ENCODE results near the gene MED31.

DNA sequence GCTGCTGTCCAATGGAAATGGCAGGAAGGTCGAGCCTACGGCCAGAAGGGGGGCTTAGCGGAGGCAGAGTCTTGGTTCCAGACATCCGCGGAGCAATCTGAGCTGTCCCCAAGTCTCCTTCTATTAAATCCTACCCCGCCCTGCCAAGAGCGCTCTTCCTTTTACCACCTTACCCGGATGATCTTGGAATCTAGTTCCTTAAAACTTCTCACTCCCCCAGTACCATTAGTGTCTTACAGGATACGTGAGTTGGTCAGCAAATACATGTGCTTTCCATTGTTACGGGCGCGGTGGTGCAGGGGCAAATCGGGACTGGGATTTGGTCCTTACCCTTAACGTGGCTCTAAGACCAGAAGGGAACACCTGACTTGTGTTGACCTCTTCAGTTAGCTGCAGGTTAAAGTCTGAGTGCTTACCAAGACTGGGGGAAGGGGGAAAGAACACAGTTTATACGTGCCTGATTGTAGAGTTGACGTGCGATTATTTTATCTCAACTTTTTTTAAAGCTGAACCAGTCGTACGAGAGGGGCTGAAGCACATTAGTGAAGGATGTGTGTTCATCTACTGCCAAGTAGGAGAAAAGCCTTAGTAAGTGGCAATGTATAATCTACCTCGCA is 10.1 kb downstream of the MED31 start:
- TF ChIP-seq POLR2A (IDR thresholded peaks at IDR 0.05; ENCODE audit: low read depth, low read length): peak; percentile 9
- TF ChIP-seq POLR2AphosphoS5 (IDR thresholded peaks at IDR 0.05; ENCODE audit: insufficient read depth, low read depth, low read length): no peak
- TF ChIP-seq CTCF (IDR thresholded peaks at IDR 0.05; ENCODE audit: extremely low read depth in 1 of 2, insufficient read depth in 1 of 2, low read depth in 1 of 2, low read length in 2 of 2): no peak

Data from endothelial cell of umbilical vein (primary cell).